Hypothalamus (tissue), 51 donors: ENCODE data around the gene INSRR.

ENCODE experiments used
- DNase-seq, 51 donors: peaks; one replicate each; lab custom pipeline; 2025; lab: John Stamatoyannopoulos, UW

The INSRR gene

GRCh38 chr1:156858959-156859522, at the start of gene INSRR:
TSS of gene INSRR (minus strand) at chr1:156859117. CDS start at chr1:156858621, 496 bp downstream.
- DNase-seq: no peak

- no peak for DNase-seq
Observed at GRCh38 chr1:156908541-156908940, 49.6 kb upstream of the INSRR start.

GRCh38 chr1:156906206-156906906, 47.4 kb upstream of the INSRR start:
- no peak for DNase-seq

- no peak for DNase-seq
Observed at GRCh38 chr1:156905651-156906050, 46.7 kb upstream of the INSRR start.

- DNase-seq: no peak
Observed at GRCh38 chr1:156905176-156905575, 46.3 kb upstream of the INSRR start.

GRCh38 chr1:156904187-156904959, 45.5 kb upstream of the INSRR start:
- no peak for DNase-seq

- no peak for DNase-seq
Observed at GRCh38 chr1:156903328-156904091, 44.6 kb upstream of the INSRR start.

GRCh38 chr1:156901966-156902915, 43.3 kb upstream of the INSRR start:
- DNase-seq: no peak

- no peak for DNase-seq
Observed at GRCh38 chr1:156901590-156901900, 42.6 kb upstream of the INSRR start.

GRCh38 chr1:156900896-156901589, 42.1 kb upstream of the INSRR start:
- DNase-seq: no peak

GRCh38 chr1:156899956-156900718, 41.2 kb upstream of the INSRR start:
- DNase-seq: no peak

GRCh38 chr1:156898971-156899664, 40.2 kb upstream of the INSRR start:
- no peak for DNase-seq

GRCh38 chr1:156898161-156898566, 39.2 kb upstream of the INSRR start:
- no peak for DNase-seq

GRCh38 chr1:156897078-156897825, 38.3 kb upstream of the INSRR start:
- DNase-seq: no peak

- no peak for DNase-seq
Observed at GRCh38 chr1:156896490-156897033, 37.6 kb upstream of the INSRR start.

- no peak for DNase-seq
Observed at GRCh38 chr1:156895927-156896326, 37.0 kb upstream of the INSRR start.

GRCh38 chr1:156895455-156895812, 36.5 kb upstream of the INSRR start:
- DNase-seq: no peak
